ENCODE data around the gene PIK3R6.

DNA sequence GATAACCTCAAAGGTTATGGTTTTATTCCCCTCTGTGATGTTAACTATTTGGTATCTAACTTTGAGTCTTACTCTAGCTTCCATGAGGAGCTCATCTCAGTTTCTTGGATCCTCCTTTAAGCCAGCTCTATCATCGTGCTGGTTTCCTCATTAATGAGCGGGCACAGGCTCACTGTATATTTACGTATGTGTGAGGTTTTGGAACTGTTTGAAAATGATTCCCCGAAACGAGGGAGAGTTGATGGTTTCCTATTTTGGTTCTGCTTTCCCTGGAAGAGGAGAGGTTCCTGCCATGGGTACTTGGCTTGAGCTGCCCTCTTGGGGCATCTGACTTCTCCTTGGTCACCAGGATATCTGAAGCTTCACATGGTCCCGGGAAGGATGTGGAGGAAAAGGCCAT, 32.7 kb upstream of the PIK3R6 start:
- TF ChIP-seq, protein P1, sequence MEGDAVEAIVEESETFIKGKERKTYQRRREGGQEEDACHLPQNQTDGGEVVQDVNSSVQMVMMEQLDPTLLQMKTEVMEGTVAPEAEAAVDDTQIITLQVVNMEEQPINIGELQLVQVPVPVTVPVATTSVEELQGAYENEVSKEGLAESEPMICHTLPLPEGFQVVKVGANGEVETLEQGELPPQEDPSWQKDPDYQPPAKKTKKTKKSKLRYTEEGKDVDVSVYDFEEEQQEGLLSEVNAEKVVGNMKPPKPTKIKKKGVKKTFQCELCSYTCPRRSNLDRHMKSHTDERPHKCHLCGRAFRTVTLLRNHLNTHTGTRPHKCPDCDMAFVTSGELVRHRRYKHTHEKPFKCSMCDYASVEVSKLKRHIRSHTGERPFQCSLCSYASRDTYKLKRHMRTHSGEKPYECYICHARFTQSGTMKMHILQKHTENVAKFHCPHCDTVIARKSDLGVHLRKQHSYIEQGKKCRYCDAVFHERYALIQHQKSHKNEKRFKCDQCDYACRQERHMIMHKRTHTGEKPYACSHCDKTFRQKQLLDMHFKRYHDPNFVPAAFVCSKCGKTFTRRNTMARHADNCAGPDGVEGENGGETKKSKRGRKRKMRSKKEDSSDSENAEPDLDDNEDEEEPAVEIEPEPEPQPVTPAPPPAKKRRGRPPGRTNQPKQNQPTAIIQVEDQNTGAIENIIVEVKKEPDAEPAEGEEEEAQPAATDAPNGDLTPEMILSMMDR (conservative IDR thresholded peaks at IDR 0.05; ENCODE audit: low read depth in 2 of 2): no peak
- no peak for TF ChIP-seq STAT1 (IDR thresholded peaks at IDR 0.05; ENCODE audit: unreplicated experiment)
